A549 (cell line): ENCODE results near the gene KCNMA1. TPM values are rescaled to one million over a fixed set of nuclear protein-coding genes. Genes with fewer than 3 reads are reported as not detected.

Experiments used
- ATAC-seq, 2 experiments: fragments of 200-7000 bp in 1 of 2; fragments of >200 bp in 1 of 2; cut with Nextera tagmentation in 1 of 2; cut with Tn5 transposase in 1 of 2; 3 replicates each; pipeline versions ENCODE4 v1.8.0 to v1.9.1; 2018 to 2020; ENCODE audit warnings: mild to moderate bottlenecking in 1 of 2, moderate library complexity in 1 of 2
- CTCF ChIA-PET: fragments of 300-600 bp; sonication (Branson Sonifier 250); formaldehyde crosslinking; extraction: SDS; loops from one replicate; lab custom pipeline; 2021; ENCODE audit warnings: antibody characterized with exemption, inconsistent platforms; lab: Yijun Ruan, JAX
- POLR2A ChIA-PET: fragments of 350-600 bp; formaldehyde crosslinking; extraction: SDS; loops from one replicate; lab custom pipeline; 2021; ENCODE audit warnings: antibody characterized with exemption, inconsistent platforms; lab: Yijun Ruan, JAX
- DNase-seq, 2 experiments: peaks; one replicate each; pipeline versions ENCODE4 v3.0.0 to v3.0.0-alpha.2; 2011 to 2016; ENCODE audit warnings: low read depth in 1 of 2, low spot score in 1 of 2
- FAIRE-seq: peaks from 2 replicates; lab custom pipeline; 2011; peaks lifted over from hg19 to GRCh38; lab: Jason Lieb, UNC
- H3K27ac ChIP-seq, 2 experiments: fragments of >200 bp; sonication (Bioruptor Twin); formaldehyde crosslinking; 3 replicates each; pipeline ENCODE4 v1.5.1; 2016 to 2017
- H3K4me1 ChIP-seq: fragments of >200 bp; sonication (Bioruptor Twin); formaldehyde crosslinking; 3 replicates; pipeline ENCODE4 v1.6.1; 2016
- H3K4me2 ChIP-seq: fragments of >200 bp; sonication (Bioruptor Twin); formaldehyde crosslinking; 3 replicates; pipeline ENCODE4 v1.6.1; 2016
- H3K4me3 ChIP-seq: fragments of >200 bp; sonication (Bioruptor Twin); formaldehyde crosslinking; 3 replicates; pipeline ENCODE4 v1.5.1; 2016
- H3K9me3 ChIP-seq: fragments of >200 bp; sonication (Bioruptor Twin); formaldehyde crosslinking; 3 replicates; pipeline ENCODE4 v1.6.1; 2016
- BHLHE40 ChIP-seq: IDR thresholded peaks from 2 replicates; pipeline ENCODE4 v1.6.1; 2012; ENCODE audit warnings: low read depth, low read length, inconsistent platforms
- CBX2 ChIP-seq: fragments of 200-600 bp; sonication (generic); IDR thresholded peaks from 2 replicates; pipeline ENCODE4 v1.6.1; 2016; ENCODE audit warnings: low read depth, mild to moderate bottlenecking, borderline replicate concordance
- ELK1 ChIP-seq: fragments of 150-350 bp; IDR thresholded peaks from 2 replicates; pipeline ENCODE4 v1.6.1; 2014; ENCODE audit warnings: low read depth, mild to moderate bottlenecking, low read length
- FOSB ChIP-seq: fragments of 250-450 bp; sonication (Bioruptor Pico); IDR thresholded peaks from 2 replicates; pipeline ENCODE4 v1.5.0; 2020; ENCODE audit warnings: mild to moderate bottlenecking, moderate library complexity
- FOSL2 ChIP-seq, 2 experiments: fragments of 450-650 bp in 1 of 2; fragments of >200 bp in 1 of 2; sonication (Bioruptor Twin) in 1 of 2; formaldehyde crosslinking; IDR thresholded peaks; 2 replicates each; pipeline versions ENCODE4 v1.5.0 to v1.6.1; 2016 to 2020; ENCODE audit warnings: mild to moderate bottlenecking in 1 of 2, moderate library complexity in 1 of 2
- GATA3 ChIP-seq: IDR thresholded peaks from 2 replicates; pipeline ENCODE4 v1.6.1; 2012; ENCODE audit warnings: borderline replicate concordance
- HEYL ChIP-seq: fragments of 250-450 bp; sonication (Bioruptor Pico); IDR thresholded peaks from 2 replicates; pipeline ENCODE4 v1.8.0; 2021; ENCODE audit warnings: mild to moderate bottlenecking, moderate library complexity
- HOXB13 ChIP-seq: fragments of 250-450 bp; sonication (Bioruptor Pico); IDR thresholded peaks from 2 replicates; pipeline ENCODE4 v1.5.0; 2020; ENCODE audit warnings: low read depth, mild to moderate bottlenecking, moderate library complexity
- HOXB5 ChIP-seq: fragments of 250-450 bp; sonication (Bioruptor Pico); IDR thresholded peaks from 2 replicates; pipeline ENCODE4 v1.5.0; 2020; ENCODE audit warnings: mild to moderate bottlenecking, moderate library complexity
- JUNB ChIP-seq: fragments of >200 bp; sonication (Bioruptor Twin); formaldehyde crosslinking; IDR thresholded peaks from 2 replicates; pipeline ENCODE4 v1.6.1; 2016
- MAFK ChIP-seq: fragments of 450-650 bp; IDR thresholded peaks from 2 replicates; pipeline ENCODE4 v1.6.1; 2014; ENCODE audit not compliant: partially characterized antibody
- MYC ChIP-seq: IDR thresholded peaks from 2 replicates; pipeline ENCODE4 v1.6.1; 2012; ENCODE audit warnings: mild to moderate bottlenecking, inconsistent platforms, low read length, improper control_type of control experiment, borderline replicate concordance
- NFE2L2 ChIP-seq: fragments of 150-350 bp; conservative IDR thresholded peaks from 2 replicates; pipeline ENCODE4 v1.6.1; 2014; ENCODE audit warnings: low read length
- NPAS2 ChIP-seq: fragments of 250-450 bp; sonication (Bioruptor Pico); IDR thresholded peaks from 2 replicates; pipeline ENCODE4 v1.8.0; 2022; ENCODE audit warnings: mild to moderate bottlenecking, moderate library complexity, borderline replicate concordance
- NR3C1 ChIP-seq: fragments of >200 bp; sonication (Bioruptor Twin); formaldehyde crosslinking; IDR thresholded peaks from 3 replicates; pipeline ENCODE4 v1.6.1; 2017
- PBX3 ChIP-seq: IDR thresholded peaks from 2 replicates; pipeline ENCODE4 v1.6.1; 2012
- POLR2A ChIP-seq: IDR thresholded peaks from 2 replicates; pipeline ENCODE4 v1.6.1; 2012; ENCODE audit warnings: mild to moderate bottlenecking, low read length
- RAD21 ChIP-seq, 2 experiments: fragments of >200 bp in 1 of 2; sonication (Bioruptor Twin) in 1 of 2; formaldehyde crosslinking in 1 of 2; IDR thresholded peaks in 1 of 2; conservative IDR thresholded peaks in 1 of 2; 2 replicates in 1 of 2; 3 replicates in 1 of 2; pipeline ENCODE4 v1.6.1; 2012 to 2018; ENCODE audit warnings: inconsistent platforms in 1 of 2
- RFX5 ChIP-seq: fragments of 450-650 bp; IDR thresholded peaks from 2 replicates; pipeline ENCODE4 v1.7.1; 2014; ENCODE audit warnings: antibody characterized with exemption, mild to moderate bottlenecking, moderate library complexity
- WGBS: methylation state at CpG from one replicate; pipeline ENCODE4 v1.1.6; 2017; ENCODE audit errors: missing lambda C conversion rate; 5-methylcytosine and 5-hydroxymethylcytosine counted together
- polyA plus RNA-seq, 4 experiments: library from polyadenylated mRNA; depleted of rRNA in 3 of 4; stranded (reverse); fragments of >200 nt; fragmentation: RNase III in 1 of 4; extraction: RNeasy Plus Mini Kit Qiagen cat#74134 plus additional on column Dnase treatment in 1 of 4; gene quantifications; 2 replicates in 3 of 4; 3 replicates in 1 of 4; pipeline ENCODE4 v1.2.3, GENCODE V29; 2011 to 2017
- TF ChIP-seq, protein P1 (sequence below): fragments of 200-600 bp; sonication (generic); IDR thresholded peaks from 2 replicates; pipeline ENCODE4 v1.6.1; 2016; ENCODE audit warnings: antibody characterized with exemption, mild to moderate bottlenecking, moderate library complexity

KCNMA1 gene
- polyA plus RNA-seq, 2 of the 4 experiments (the other 2 are of a cell fraction): 14.9 to 30.6 TPM

DNA sequence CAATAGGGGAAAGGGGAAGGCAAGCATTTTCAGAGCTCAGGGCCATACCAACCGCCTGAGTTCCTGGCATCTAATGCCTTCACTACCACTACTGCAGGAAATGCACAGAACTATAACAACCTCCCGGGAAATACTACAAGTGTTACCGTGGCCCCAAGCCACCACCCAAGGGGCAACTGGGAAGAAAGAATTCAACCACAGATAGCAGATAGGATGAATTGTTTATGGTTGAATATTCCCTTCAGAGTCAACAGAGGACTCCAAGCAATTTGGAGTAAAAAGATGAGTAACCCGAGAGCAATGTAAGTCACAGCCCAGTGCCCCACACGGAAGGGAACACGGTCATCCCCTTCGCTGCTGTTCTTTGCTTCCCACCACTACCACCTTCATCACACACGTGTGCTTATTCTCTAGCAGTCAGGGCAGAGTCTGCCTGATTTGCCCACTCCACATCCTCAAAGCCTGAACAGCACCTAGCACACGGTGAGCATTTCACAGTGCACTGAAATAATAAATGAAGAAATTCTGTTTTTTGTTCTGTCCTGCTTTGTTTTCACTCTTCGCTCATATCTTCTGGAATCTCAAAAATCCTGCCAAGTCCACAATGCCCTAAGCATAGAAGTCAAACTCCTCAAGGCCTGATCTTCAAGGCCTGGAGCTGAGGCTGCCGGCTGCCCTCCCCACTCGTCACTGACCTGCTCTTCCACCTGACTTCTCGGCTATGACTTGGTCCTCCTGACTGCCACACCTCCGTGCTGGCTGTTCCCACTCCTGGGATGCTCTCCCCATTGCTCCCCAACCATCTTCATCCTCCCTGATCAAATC lies 221.1 kb downstream of the KCNMA1 start (continued):
- TF ChIP-seq JUNB: peak; percentile 60
- no peak for TF ChIP-seq NPAS2 (CRISPR knock-in tag)
- TF ChIP-seq, all 56 proteins: peak for 7

- Histone ChIP-seq H3K4me2 (peak overlapping the region; percentile 60; the same call in 2 of the 3 replicates), H3K4me1 (peaks cover 28% of the 10 kb centered on the region), H3K4me3 (no peak overlapping the region), H3K9me3 (no peaks in the 10 kb centered on the region), H3K27ac (peak overlapping the region; percentile 67 to 82)
- ChIA-PET CTCF (interaction anchor here (1.0 to 1.5 kb wide), 4 partner anchors 24 to 241 kb away, joined by 3 to 5 read pairs (median 4); no protein-coding TSS in a partner anchor), POLR2A (no interaction called here)
- WGBS: 80% methylated on average over 6 of the region's 6 CpGs
- ATAC-seq (no peak), DNase-seq (no peak), FAIRE-seq (no peak)
- TF ChIP-seq JUNB (no peak), RAD21 (conservative IDR thresholded peaks at IDR 0.05 in 1 of 2, IDR thresholded peaks at IDR 0.05 in 1 of 2) (no peak), NFE2L2 (no peak), HOXB5 (no peak), FOSB (no peak), BHLHE40 (no peak), POLR2A (no peak), HEYL (no peak), NR3C1 (no peak), RFX5 (no peak), FOSL2 (IDR thresholded peaks at IDR 0.05) (no peak), FOSL2 (CRISPR knock-in tag; IDR thresholded peaks at IDR 0.05) (no peak), CBX2 (no peak), GATA3 (no peak), MYC (no peak), PBX3 (no peak), HOXB13 (CRISPR knock-in tag) (no peak), ELK1 (no peak), MAFK (no peak)
- TF ChIP-seq, protein P1, sequence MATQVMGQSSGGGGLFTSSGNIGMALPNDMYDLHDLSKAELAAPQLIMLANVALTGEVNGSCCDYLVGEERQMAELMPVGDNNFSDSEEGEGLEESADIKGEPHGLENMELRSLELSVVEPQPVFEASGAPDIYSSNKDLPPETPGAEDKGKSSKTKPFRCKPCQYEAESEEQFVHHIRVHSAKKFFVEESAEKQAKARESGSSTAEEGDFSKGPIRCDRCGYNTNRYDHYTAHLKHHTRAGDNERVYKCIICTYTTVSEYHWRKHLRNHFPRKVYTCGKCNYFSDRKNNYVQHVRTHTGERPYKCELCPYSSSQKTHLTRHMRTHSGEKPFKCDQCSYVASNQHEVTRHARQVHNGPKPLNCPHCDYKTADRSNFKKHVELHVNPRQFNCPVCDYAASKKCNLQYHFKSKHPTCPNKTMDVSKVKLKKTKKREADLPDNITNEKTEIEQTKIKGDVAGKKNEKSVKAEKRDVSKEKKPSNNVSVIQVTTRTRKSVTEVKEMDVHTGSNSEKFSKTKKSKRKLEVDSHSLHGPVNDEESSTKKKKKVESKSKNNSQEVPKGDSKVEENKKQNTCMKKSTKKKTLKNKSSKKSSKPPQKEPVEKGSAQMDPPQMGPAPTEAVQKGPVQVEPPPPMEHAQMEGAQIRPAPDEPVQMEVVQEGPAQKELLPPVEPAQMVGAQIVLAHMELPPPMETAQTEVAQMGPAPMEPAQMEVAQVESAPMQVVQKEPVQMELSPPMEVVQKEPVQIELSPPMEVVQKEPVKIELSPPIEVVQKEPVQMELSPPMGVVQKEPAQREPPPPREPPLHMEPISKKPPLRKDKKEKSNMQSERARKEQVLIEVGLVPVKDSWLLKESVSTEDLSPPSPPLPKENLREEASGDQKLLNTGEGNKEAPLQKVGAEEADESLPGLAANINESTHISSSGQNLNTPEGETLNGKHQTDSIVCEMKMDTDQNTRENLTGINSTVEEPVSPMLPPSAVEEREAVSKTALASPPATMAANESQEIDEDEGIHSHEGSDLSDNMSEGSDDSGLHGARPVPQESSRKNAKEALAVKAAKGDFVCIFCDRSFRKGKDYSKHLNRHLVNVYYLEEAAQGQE: no peak
Measured at GRCh38 chr10:77415313-77415960, 222.2 kb downstream of the KCNMA1 start.
